Endodermal cell (in vitro differentiated cells): Measurements from ENCODE around the gene LPP. TPM values are rescaled to one million over a fixed set of nuclear protein-coding genes. Genes with fewer than 3 reads are reported as not detected.

Experiments
- DNase-seq: peaks from one replicate; pipeline ENCODE4 v3.0.0-alpha.2; 2017
- H3K27ac ChIP-seq: 2 replicates; pipeline ENCODE4 v1.5.1; 2013; ENCODE audit warnings: mild to moderate bottlenecking, low read depth, low read length, moderate library complexity
- H3K27me3 ChIP-seq: 2 replicates; pipeline ENCODE4 v1.6.1; 2013; ENCODE audit warnings: mild to moderate bottlenecking, low read length, moderate library complexity; ENCODE audit not compliant: insufficient read depth, control insufficient read depth, poor library complexity, severe bottlenecking
- H3K36me3 ChIP-seq: 2 replicates; pipeline ENCODE4 v1.7.0; 2013; ENCODE audit warnings: mild to moderate bottlenecking, low read length, moderate library complexity; ENCODE audit not compliant: control insufficient read depth, insufficient read depth
- H3K4me1 ChIP-seq: one replicate; pipeline ENCODE4 v1.7.0; 2013; ENCODE audit warnings: low read length; ENCODE audit not compliant: control insufficient read depth, insufficient read depth
- H3K4me3 ChIP-seq: 2 replicates; pipeline ENCODE4 v1.5.1; 2013; ENCODE audit warnings: mild to moderate bottlenecking, low read length, moderate library complexity
- H3K9ac ChIP-seq: 2 replicates; pipeline ENCODE4 v1.6.1; 2013; ENCODE audit warnings: mild to moderate bottlenecking, low read length, moderate library complexity; ENCODE audit not compliant: poor library complexity, severe bottlenecking; ENCODE audit errors: extremely low read depth
- H3K9me3 ChIP-seq: 2 replicates; pipeline ENCODE4 v1.6.1; 2013; ENCODE audit warnings: mild to moderate bottlenecking, low read length, moderate library complexity; ENCODE audit not compliant: control insufficient read depth
- H3K27ac Mint-ChIP-seq: 2 replicates; pipeline ENCODE4 v1.8.0; 2020; ENCODE audit warnings: mixed read lengths
- H3K27me3 Mint-ChIP-seq: 2 replicates; pipeline ENCODE4 v1.8.0; 2021; ENCODE audit warnings: mild to moderate bottlenecking, mixed read lengths; ENCODE audit not compliant: insufficient read depth
- H3K36me3 Mint-ChIP-seq: 2 replicates; pipeline ENCODE4 v1.8.0; 2020; ENCODE audit warnings: low read depth, mixed read lengths
- H3K4me1 Mint-ChIP-seq: 2 replicates; pipeline ENCODE4 v1.8.0; 2020; ENCODE audit warnings: mixed read lengths
- H3K4me3 Mint-ChIP-seq: 2 replicates; pipeline ENCODE4 v1.8.0; 2020; ENCODE audit warnings: mild to moderate bottlenecking, moderate library complexity, mixed read lengths
- H3K9me3 Mint-ChIP-seq: 2 replicates; pipeline ENCODE4 v1.8.0; 2020; ENCODE audit warnings: mild to moderate bottlenecking, mixed read lengths
- CTCF ChIP-seq: fragments of 200-600 bp; sonication (generic); conservative IDR thresholded peaks from 2 replicates; pipeline ENCODE4 v1.5.0; 2021; ENCODE audit warnings: antibody characterized with exemption, mild to moderate bottlenecking
- WGBS, 2 experiments: methylation state at CpG; one replicate each; pipeline versions ENCODE4 v1.1.5 to v1.1.7; 2013; ENCODE audit warnings: missing lambda C conversion rate in 2 of 2, mixed read lengths in 1 of 2; ENCODE audit not compliant: insufficient coverage in 1 of 2, insufficient read length in 1 of 2; 5-methylcytosine and 5-hydroxymethylcytosine counted together
- total RNA-seq, 2 donors: library from RNA; stranded (reverse); fragmentation: NEBNext Ultra II Directional in 1 of 2; extraction: Animal tissue kit (Norgen Biotek cat#: 25700) in 1 of 2; gene quantifications; 2 replicates in 1 of 2; 3 replicates in 1 of 2; pipeline ENCODE4 v1.2.1, GENCODE V29; 2021

Gene LPP
- total RNA-seq, 2 donors from 2014 or later: 78.0 to 105 TPM

GRCh38 chr3:188589071-188589470, 435.1 kb downstream of the LPP start:
- no peak for DNase-seq
- TF ChIP-seq CTCF: no peak
- Histone ChIP-seq H3K27me3 (no peaks in the 10 kb centered on the region), H3K27ac (no peak overlapping the region), H3K36me3 (no peaks in the 10 kb centered on the region), H3K4me3 (no peak overlapping the region), H3K4me1 (no peaks in the 10 kb centered on the region), H3K9ac (no peak overlapping the region), H3K9me3 (no peaks in the 10 kb centered on the region)
- H3K27ac Mint-ChIP-seq: no peak overlapping the region
- no peaks in the 10 kb centered on the region for H3K36me3 Mint-ChIP-seq
- H3K9me3 Mint-ChIP-seq: no peaks in the 10 kb centered on the region
- H3K4me1 Mint-ChIP-seq: peaks cover 6% of the 10 kb centered on the region
- WGBS, 2 experiments: 98 to 100% methylated on average over 2 of the region's 2 CpGs
- H3K27me3 Mint-ChIP-seq: no peaks in the 10 kb centered on the region
- H3K4me3 Mint-ChIP-seq: no peak overlapping the region

GRCh38 chr3:188589771-188590170, 435.8 kb downstream of the LPP start:
- WGBS, 2 experiments: 98 to 100% methylated on average over 2 of the region's 2 CpGs
- no peak overlapping the region for H3K27ac Mint-ChIP-seq

GRCh38 chr3:188590557-188590956, 436.6 kb downstream of the LPP start:
- Histone ChIP-seq H3K4me1 (no peaks in the 10 kb centered on the region), H3K27me3 (no peaks in the 10 kb centered on the region), H3K9me3 (no peaks in the 10 kb centered on the region), H3K36me3 (no peaks in the 10 kb centered on the region), H3K9ac (no peak overlapping the region), H3K4me3 (no peak overlapping the region), H3K27ac (no peak overlapping the region)
- Mint-ChIP-seq H3K9me3 (no peaks in the 10 kb centered on the region), H3K4me3 (no peak overlapping the region), H3K36me3 (no peaks in the 10 kb centered on the region), H3K4me1 (no peaks in the 10 kb centered on the region), H3K27me3 (no peaks in the 10 kb centered on the region), H3K27ac (no peak overlapping the region)
- no peak for TF ChIP-seq CTCF
- DNase-seq: no peak

More at GRCh38 chr3:188589771-188590170, 435.8 kb downstream of the LPP start:
- no peak overlapping the region for H3K4me3 Mint-ChIP-seq
- H3K4me1 Mint-ChIP-seq: peaks cover 3% of the 10 kb centered on the region
- Histone ChIP-seq H3K9me3 (no peaks in the 10 kb centered on the region), H3K4me3 (no peak overlapping the region), H3K27me3 (no peaks in the 10 kb centered on the region), H3K9ac (no peak overlapping the region), H3K36me3 (no peaks in the 10 kb centered on the region), H3K27ac (no peak overlapping the region), H3K4me1 (no peaks in the 10 kb centered on the region)
- DNase-seq: no peak
- no peaks in the 10 kb centered on the region for H3K9me3 Mint-ChIP-seq
- no peaks in the 10 kb centered on the region for H3K27me3 Mint-ChIP-seq
- no peaks in the 10 kb centered on the region for H3K36me3 Mint-ChIP-seq
- TF ChIP-seq CTCF: no peak
